ENCODE data around the gene MEA1.
A peak's percentile ranks its signal among the peaks of the same experiment; 100 is the strongest.

Gene MEA1

GRCh38 chr6:43059168-43060033, 45.7 kb upstream of the MEA1 start, which contains the start of the genes KLC4 and MRPL2:
KLC4 (plus strand) TSS chr6:43059631; CDS start chr6:43061336, 1,705 bp downstream.
MRPL2 (minus strand) TSS chr6:43059434; CDS start chr6:43059381, 53 bp downstream.
- peaks cover 17 to 20% of the 10 kb centered on the region in 2 experiments for H3K4me1 ChIP-seq (ENCODE audit: control insufficient read depth in 1 of 2, insufficient read depth in 1 of 2, low read depth in 1 of 2, low read length in 1 of 2)
- H3K27ac ChIP-seq: peak within 1 kb of the TSS; percentile 90
- H3K9me3 ChIP-seq: no peaks in the 10 kb centered on the region
- H3K27me3 ChIP-seq: no peaks in the 10 kb centered on the region
- peaks cover 13% of the 10 kb centered on the region for H3K36me3 ChIP-seq
- H3K4me3 ChIP-seq (ENCODE audit: low read depth in 1 of 2, low read length in 1 of 2): peak within 1 kb of the TSS; percentile 90 to 95
- TF ChIP-seq CTCF (IDR thresholded peaks at IDR 0.05): no peak

- Histone ChIP-seq H3K36me3 (peaks cover 8% of the 10 kb centered on the region), H3K4me3 (ENCODE audit: low read depth in 1 of 2, low read length in 1 of 2) (peak overlapping the region; percentile 90 to 95), H3K4me1 (ENCODE audit: control insufficient read depth in 1 of 2, insufficient read depth in 1 of 2, low read depth in 1 of 2, low read length in 1 of 2) (peaks cover 21 to 24% of the 10 kb centered on the region in 2 experiments), H3K27me3 (no peaks in the 10 kb centered on the region), H3K27ac (peak overlapping the region; percentile 90), H3K9me3 (no peaks in the 10 kb centered on the region)
- TF ChIP-seq CTCF (IDR thresholded peaks at IDR 0.05): no peak
These were observed 44.8 kb upstream of the MEA1 start for GRCh38 chr6:43058531-43058930.

- H3K27me3 ChIP-seq: no peaks in the 10 kb centered on the region
- TF ChIP-seq CTCF (IDR thresholded peaks at IDR 0.05): no peak
- H3K4me3 ChIP-seq (ENCODE audit: low read depth in 1 of 2, low read length in 1 of 2): no peak overlapping the region
- H3K27ac ChIP-seq: no peak overlapping the region
- H3K4me1 ChIP-seq (ENCODE audit: control insufficient read depth in 1 of 2, insufficient read depth in 1 of 2, low read depth in 1 of 2, low read length in 1 of 2): peaks cover 31 to 32% of the 10 kb centered on the region in 2 experiments
- H3K36me3 ChIP-seq: no peaks in the 10 kb centered on the region
- H3K9me3 ChIP-seq: no peaks in the 10 kb centered on the region
These were observed 42.2 kb upstream of the MEA1 start for GRCh38 chr6:43055966-43056365.

GRCh38 chr6:43054206-43054943, 40.6 kb upstream of the MEA1 start:
- Histone ChIP-seq H3K4me3 (ENCODE audit: low read depth in 1 of 2, low read length in 1 of 2) (peak overlapping the region; percentile 74 to 84), H3K36me3 (peaks cover 9% of the 10 kb centered on the region), H3K4me1 (ENCODE audit: control insufficient read depth in 1 of 2, insufficient read depth in 1 of 2, low read depth in 1 of 2, low read length in 1 of 2) (peaks cover 22 to 24% of the 10 kb centered on the region in 2 experiments), H3K27ac (peak overlapping the region; percentile 88), H3K27me3 (no peaks in the 10 kb centered on the region), H3K9me3 (no peaks in the 10 kb centered on the region)
- no peak for TF ChIP-seq CTCF (IDR thresholded peaks at IDR 0.05)

GRCh38 chr6:43053545-43054205, 39.9 kb upstream of the MEA1 start, which contains the start of gene CUL7:
CUL7 (minus strand) TSS chr6:43053851; CDS start chr6:43052788, 1,063 bp downstream.
- Histone ChIP-seq H3K27me3 (no peaks in the 10 kb centered on the region), H3K4me3 (ENCODE audit: low read depth in 1 of 2, low read length in 1 of 2) (peak within 1 kb of the TSS; percentile 74 to 84), H3K9me3 (no peaks in the 10 kb centered on the region), H3K36me3 (peaks cover 16% of the 10 kb centered on the region), H3K27ac (peak within 1 kb of the TSS; percentile 88), H3K4me1 (ENCODE audit: control insufficient read depth in 1 of 2, insufficient read depth in 1 of 2, low read depth in 1 of 2, low read length in 1 of 2) (peaks cover 18 to 23% of the 10 kb centered on the region in 2 experiments)
- no peak for TF ChIP-seq CTCF (IDR thresholded peaks at IDR 0.05)

Data from neutrophil (primary cell).